ENCODE data around the gene SPATA9. TPM values are rescaled to one million over a fixed set of nuclear protein-coding genes. Genes with fewer than 3 reads are reported as not detected.

Gene SPATA9
- total and polyA plus RNA-seq, 9 of the 15 experiments (the other 6 are each of a cell fraction or from before 2014, with no cell fraction given) = 0.16 to 5.5 (median 0.39) TPM; not detected in 3

DNA sequence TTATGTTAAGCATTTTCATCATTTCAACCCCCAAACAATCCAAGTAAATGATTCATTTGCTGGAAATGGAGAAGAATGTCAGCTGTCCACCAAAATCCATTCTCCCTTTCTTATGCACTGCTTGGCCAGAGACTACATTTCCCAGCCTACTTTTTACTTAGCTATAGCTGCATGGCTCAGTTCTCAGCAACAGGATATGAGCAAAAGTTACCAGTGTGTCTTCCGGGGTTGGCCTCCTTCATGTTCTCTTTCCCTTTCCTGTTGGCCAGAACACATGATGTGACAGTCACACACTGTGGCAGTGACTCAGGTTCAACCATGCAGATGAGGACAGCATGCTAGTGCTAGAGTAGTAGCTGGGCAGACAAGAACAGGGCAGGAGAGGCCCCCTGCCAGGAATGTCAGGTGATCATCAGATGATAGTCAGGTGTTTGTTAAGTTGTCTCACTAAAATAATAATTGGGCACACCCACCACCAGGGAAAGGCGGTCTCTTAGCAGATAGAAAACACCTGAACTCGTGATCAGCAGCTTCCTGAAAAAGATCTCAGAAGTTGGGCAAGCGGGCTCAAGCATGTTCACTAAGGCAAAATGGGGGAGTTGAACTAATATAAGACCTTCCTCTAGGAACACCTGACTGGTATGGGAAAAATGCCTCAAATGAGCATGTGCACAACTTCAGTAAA is 50.7 kb downstream of the SPATA9 start (continued):
- TF ChIP-seq, protein P1, sequence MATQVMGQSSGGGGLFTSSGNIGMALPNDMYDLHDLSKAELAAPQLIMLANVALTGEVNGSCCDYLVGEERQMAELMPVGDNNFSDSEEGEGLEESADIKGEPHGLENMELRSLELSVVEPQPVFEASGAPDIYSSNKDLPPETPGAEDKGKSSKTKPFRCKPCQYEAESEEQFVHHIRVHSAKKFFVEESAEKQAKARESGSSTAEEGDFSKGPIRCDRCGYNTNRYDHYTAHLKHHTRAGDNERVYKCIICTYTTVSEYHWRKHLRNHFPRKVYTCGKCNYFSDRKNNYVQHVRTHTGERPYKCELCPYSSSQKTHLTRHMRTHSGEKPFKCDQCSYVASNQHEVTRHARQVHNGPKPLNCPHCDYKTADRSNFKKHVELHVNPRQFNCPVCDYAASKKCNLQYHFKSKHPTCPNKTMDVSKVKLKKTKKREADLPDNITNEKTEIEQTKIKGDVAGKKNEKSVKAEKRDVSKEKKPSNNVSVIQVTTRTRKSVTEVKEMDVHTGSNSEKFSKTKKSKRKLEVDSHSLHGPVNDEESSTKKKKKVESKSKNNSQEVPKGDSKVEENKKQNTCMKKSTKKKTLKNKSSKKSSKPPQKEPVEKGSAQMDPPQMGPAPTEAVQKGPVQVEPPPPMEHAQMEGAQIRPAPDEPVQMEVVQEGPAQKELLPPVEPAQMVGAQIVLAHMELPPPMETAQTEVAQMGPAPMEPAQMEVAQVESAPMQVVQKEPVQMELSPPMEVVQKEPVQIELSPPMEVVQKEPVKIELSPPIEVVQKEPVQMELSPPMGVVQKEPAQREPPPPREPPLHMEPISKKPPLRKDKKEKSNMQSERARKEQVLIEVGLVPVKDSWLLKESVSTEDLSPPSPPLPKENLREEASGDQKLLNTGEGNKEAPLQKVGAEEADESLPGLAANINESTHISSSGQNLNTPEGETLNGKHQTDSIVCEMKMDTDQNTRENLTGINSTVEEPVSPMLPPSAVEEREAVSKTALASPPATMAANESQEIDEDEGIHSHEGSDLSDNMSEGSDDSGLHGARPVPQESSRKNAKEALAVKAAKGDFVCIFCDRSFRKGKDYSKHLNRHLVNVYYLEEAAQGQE (IDR thresholded peaks at IDR 0.05; ENCODE audit: borderline replicate concordance) = no peak
- TF ChIP-seq, protein P1 (CRISPR knock-in tag; IDR thresholded peaks at IDR 0.05; ENCODE audit: low read depth) = no peak
- TF ChIP-seq, protein P2, sequence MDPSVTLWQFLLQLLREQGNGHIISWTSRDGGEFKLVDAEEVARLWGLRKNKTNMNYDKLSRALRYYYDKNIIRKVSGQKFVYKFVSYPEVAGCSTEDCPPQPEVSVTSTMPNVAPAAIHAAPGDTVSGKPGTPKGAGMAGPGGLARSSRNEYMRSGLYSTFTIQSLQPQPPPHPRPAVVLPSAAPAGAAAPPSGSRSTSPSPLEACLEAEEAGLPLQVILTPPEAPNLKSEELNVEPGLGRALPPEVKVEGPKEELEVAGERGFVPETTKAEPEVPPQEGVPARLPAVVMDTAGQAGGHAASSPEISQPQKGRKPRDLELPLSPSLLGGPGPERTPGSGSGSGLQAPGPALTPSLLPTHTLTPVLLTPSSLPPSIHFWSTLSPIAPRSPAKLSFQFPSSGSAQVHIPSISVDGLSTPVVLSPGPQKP (CRISPR knock-in tag; IDR thresholded peaks at IDR 0.05) = no peak
- TF ChIP-seq JUND (IDR thresholded peaks at IDR 0.05; ENCODE audit: borderline replicate concordance, low read depth, low read length) = no peak; the same call in 1 of the 2 replicates
- 0 out of 3 replicates have a peak, but pooled peaks have one; percentile 22 for TF ChIP-seq JUND (tag; IDR thresholded peaks at IDR 0.05; ENCODE audit: borderline replicate concordance, low read depth, low read length)
- no peak for TF ChIP-seq FOXA1 (IDR thresholded peaks at IDR 0.05; ENCODE audit: borderline replicate concordance)
- TF ChIP-seq NR2C2 (CRISPR knock-in tag; IDR thresholded peaks at IDR 0.05) = no peak
- peak; percentile 54; the same call in 1 of the 2 replicates for TF ChIP-seq NR2C2 (tag; IDR thresholded peaks at IDR 0.05)
- no peak for TF ChIP-seq CEBPB (tag; IDR thresholded peaks at IDR 0.05)
- TF ChIP-seq C11orf30 (IDR thresholded peaks at IDR 0.05; ENCODE audit: low read depth) = no peak
- TF ChIP-seq ETV6 (IDR thresholded peaks at IDR 0.05; ENCODE audit: borderline replicate concordance in 1 of 2, low read depth in 2 of 2, low read length in 1 of 2) = no peak
- TF ChIP-seq ETV6 (CRISPR knock-in tag; IDR thresholded peaks at IDR 0.05; ENCODE audit: borderline replicate concordance) = no peak
- no peak for TF ChIP-seq TAL1 (IDR thresholded peaks at IDR 0.05)
- TF ChIP-seq BRD4 (IDR thresholded peaks at IDR 0.05) = no peak
- TF ChIP-seq GABPA (tag; conservative IDR thresholded peaks at IDR 0.05; ENCODE audit: low read depth) = peak; percentile 85
- TF ChIP-seq, protein P3, sequence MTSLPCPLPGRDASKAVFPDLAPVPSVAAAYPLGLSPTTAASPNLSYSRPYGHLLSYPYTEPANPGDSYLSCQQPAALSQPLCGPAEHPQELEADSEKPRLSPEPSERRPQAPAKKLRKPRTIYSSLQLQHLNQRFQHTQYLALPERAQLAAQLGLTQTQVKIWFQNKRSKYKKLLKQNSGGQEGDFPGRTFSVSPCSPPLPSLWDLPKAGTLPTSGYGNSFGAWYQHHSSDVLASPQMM (CRISPR knock-in tag; IDR thresholded peaks at IDR 0.05) = no peak
- TF ChIP-seq STAT5B (CRISPR knock-in tag; IDR thresholded peaks at IDR 0.05) = no peak
- TF ChIP-seq ZNF324 (CRISPR knock-in tag; IDR thresholded peaks at IDR 0.05) = no peak
- TF ChIP-seq NFE2L1 (tag; IDR thresholded peaks at IDR 0.05; ENCODE audit: borderline replicate concordance, low read depth) = no peak
- TF ChIP-seq ZNF274 (IDR thresholded peaks at IDR 0.05; ENCODE audit: borderline replicate concordance, low read depth, low read length) = no peak
- no peak for TF ChIP-seq HLTF (IDR thresholded peaks at IDR 0.05)
